GM04503 (cell line): ENCODE measurements around the gene HMCN2.

ENCODE experiments used
- DNase-seq: peaks from one replicate; pipeline ENCODE4 v3.0.0-alpha.2; 2012; ENCODE audit warnings: low read depth

Gene HMCN2

DNA sequence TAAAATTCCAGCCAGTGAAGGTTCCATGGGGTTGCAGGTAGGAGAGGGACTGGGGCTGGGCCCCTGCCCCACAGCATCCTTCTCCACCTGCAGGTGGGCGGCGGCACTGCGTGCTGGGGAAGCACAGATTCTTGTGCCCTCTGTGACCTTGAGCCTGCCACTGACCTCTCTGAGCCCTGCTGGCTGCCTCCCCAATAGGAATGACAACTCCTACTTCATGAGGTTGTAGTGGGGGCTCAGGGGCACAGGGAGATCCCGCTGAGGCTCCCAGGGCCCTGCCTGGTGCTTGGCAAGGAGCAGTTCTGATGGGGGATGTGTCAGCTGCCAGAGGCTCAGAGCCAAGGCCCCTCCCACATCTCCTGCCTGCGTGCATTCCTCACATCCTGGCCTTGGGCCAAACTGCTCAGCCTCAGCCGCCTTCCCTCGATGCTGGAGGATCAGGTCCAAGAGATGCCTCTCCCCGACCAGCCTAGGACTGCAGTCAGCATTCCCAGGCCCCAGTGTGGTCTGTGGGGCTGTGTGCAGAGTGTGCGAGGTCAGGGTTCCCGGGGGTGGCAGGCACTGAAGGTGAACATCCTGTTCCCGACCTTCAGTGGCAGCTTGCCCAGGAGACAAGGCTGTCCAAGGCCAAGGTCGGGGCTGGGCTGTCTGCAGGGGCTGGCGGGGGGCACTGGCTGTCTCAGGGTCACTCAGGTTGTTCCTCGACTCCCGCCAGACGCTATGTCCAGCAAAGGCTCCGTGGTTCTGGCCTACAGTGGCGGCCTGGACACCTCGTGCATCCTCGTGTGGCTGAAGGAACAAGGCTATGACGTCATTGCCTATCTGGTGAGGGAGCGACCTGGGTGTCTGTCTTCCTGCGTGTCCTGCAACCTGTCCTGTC lies 186.2 kb downstream of the HMCN2 start:
- peak; percentile 69 for DNase-seq

DNA sequence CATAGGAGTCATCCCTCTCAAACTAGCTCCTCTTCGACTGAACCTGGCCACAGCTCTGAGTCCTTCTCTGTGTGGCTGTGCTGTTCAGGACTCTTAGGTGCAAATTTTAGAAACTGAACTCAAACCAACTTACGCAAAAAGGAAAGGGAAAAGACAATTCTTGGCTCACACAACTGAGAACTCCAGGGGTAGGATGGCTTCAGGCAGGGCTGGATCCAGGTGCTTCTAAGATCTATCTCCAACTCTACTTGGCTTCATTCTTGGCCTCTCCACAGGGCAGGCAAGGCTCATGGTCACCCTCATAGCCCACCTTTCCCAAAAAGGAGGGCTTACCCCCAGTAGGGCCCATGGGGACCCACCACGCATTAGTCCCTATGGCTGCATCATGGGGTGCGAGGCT lies 187.3 kb downstream of the HMCN2 start:
- no peak for DNase-seq

DNA sequence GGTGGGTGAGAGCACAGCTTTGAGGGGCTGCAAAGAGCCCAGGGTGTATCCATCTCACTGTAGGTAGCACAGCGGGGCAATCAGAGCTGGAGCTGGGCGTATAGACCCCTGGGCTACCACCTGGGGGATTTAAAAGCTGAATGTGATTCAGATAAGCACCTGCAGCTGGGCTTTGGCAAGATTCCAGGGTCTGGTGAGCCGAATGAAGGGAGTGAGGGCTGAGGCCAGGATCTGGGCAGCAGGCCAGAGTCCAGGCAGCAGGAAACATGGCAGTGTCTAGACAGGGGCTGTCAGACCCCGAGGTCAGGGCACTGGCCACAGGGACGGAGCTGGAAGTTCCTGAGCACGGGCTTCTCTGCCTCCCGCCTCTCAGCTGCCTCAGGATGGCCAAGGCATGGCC lies 187.9 kb downstream of the HMCN2 start:
- DNase-seq = no peak

DNA sequence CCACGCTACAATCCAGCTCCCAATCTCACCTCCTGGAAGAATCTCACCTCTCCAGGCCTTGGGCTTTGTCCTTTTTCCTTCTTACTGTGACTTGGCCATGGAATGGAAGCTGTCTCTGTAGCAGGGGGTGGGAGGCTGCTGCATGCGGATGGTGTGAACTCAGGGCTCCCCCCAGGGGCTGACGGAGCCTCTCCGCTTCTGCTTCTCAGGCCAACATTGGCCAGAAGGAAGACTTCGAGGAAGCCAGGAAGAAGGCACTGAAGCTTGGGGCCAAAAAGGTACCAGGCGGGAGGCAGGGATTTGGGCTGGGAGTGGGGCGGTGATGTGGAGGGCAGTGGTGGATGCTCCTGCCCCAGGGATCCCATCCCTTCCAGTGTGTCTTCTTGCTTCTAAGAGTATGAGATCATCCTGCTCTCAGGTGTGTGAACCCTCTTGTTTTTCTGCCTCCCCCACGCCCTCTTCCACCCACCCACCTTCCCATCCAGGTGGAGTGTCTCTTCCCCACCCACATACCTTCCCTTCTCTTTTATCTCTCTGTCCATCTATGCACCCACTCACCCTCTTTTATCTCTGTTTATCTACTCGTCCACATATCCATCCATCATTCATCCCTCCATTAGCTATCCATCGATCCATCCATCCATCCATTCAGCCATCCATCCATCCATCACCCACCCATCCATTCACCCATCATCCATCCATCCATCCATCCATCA lies 188.7 kb downstream of the HMCN2 start:
- no peak for DNase-seq

DNA sequence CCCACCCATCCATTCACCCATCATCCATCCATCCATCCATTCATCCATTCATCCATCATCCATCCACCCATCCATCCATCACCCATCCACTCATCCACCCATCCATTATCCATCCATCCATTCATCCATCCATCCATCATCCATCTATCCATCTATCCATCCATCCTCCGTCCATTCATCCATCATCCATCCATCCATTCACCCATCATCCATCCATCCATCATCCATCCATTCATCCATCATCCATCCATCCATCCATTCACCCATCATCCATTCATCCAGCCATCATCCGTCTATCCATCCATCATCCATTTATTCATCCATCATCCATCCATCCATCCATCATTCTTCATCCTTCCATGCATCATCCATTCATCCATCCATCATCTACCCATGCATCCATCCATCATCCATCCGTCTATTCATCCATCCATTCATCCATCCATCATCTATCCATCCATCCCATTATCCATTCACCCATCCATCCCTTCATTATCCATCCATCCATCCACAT lies 189.3 kb downstream of the HMCN2 start:
- DNase-seq = no peak

DNA sequence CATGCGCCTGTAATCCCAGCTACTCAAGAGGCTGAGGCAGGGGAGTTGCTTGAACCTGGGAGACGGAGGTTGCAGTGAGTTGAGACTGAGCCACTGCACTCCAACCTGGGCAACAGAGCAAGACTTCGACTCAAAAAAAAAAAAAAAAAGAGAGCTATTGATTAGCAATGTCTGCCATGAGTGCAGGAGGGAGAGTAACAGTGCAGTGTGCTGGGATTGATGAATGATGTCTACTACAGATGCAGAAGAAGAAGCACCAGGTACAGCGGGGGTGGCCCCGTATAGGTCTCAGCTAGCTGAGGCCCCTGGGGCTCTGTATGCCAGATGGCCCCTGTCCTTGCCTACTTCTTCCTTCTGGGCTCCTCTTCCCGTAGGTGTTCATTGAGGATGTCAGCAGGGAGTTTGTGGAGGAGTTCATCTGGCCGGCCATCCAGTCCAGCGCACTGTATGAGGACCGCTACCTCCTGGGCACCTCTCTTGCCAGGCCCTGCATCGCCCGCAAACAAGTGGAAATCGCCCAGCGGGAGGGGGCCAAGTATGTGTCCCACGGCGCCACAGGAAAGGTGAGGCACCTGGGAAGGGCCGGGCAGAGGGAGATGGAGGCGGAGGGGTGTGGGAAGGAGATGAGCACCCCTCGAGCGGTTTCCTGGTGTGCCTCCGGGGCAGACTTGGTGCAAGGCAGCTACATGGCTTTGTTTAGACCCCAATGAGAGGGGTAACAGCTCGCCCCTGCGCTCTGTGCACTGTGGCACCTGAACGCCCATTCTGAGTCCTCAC lies 192.7 kb downstream of the HMCN2 start:
- no peak for DNase-seq

DNA sequence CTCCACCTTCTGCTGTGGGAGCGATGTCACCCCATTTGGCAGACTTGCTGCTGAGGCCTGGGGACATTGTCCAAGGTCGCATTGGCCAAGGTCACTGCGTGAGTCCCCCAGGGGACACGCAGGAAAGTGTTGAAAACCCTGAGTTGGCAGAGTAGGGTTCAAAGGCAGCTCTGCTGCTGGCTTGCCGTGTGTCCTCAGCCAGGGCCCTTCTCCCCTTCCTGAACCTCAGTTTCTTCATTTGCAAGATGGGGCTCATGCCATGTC lies 193.2 kb downstream of the HMCN2 start:
- DNase-seq = no peak

DNA sequence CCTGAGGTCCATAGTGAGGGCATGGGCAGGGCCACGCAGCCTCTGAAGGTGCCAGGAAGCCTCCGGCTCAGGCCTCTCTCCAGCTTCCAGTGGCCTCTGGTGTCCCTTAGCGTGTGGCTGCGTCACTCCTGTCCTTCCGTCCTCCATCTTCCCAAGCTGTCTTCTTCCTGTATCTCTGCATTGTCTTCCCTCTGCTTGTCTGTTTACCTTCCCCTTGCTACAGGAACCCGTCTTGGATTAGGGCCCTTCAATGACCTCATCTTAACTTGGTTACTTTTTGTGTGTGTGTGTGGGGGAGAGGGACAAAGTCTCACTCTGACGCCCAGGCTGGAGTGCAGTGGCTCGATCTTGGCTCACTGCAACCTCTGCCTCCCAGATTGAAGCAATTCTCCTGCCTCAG lies 193.6 kb downstream of the HMCN2 start:
- DNase-seq = no peak

DNA sequence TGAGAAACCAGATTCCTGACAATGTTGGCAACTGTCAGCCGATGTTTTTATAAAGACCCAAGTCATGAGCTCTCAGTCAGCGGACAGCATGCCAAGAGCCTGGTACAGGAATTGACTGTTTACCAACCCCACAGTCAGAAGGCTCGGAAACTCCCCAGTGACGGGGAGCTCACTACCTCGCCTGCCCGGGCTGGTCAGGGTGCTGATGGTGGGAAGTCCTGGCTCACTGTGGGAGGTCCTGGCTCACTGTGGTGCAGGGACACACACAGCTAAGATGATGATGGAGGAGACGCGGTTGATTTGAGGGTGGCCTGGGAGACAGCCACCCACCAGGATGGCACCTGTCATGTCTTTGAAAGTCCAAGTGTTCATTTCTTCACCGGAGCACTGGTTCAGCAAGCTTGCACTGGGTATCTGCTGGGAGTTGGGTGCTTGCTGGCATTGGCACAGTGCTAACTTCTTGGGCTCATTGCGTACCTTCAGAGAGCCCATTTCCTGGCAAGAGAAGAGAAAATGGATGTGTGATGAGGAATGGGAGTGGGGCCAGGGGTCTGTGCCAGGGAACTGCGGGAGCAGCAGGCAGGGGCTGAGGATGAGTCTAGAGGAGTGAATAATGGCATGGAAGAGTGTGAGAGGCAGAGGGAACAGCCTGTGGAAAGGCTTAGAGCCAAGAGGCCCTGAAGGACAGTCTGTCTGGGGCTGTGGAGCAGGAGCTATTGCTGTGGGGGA lies 194.5 kb downstream of the HMCN2 start:
- DNase-seq = no peak

DNA sequence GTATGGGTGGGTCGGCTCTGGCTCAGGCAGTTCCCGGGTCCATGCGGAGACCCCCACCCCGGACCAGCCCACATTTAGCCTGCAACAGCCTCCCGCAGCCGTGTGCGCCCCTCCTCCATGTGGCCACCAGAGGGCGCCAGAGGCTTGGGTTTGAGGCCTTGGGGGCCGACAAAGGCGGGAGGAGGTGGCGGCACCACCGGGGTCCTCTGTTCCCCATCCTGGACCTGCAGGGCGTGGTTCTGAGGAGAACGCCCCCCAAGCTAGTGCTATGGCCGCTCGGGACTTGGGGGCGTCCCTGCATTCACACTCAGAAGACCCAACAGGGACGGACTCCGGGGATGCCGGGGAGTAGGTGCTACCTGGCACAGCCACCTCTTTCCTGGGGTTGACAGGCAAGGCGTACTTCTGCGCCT lies 195.7 kb downstream of the HMCN2 start:
- no peak for DNase-seq

DNA sequence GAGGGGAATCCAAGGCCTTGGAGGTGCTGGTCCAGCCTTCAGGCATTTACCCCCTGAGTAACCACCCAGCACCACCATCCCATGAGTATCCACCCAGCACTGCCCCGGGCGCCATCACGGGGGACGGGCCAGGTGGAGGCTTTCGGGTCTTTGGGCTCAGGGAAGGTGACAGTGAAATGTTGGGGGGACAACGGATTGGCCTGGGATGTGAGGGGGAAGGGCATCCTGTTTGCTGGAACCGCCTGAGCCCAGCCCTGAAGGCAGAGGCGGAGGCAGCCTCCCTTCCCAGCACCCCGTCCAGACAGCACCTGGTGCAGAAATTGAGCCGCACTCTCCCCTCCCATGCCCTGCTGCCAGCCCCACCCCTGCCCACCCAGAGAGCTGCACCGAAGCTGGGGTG lies 196.2 kb downstream of the HMCN2 start:
- DNase-seq = no peak

DNA sequence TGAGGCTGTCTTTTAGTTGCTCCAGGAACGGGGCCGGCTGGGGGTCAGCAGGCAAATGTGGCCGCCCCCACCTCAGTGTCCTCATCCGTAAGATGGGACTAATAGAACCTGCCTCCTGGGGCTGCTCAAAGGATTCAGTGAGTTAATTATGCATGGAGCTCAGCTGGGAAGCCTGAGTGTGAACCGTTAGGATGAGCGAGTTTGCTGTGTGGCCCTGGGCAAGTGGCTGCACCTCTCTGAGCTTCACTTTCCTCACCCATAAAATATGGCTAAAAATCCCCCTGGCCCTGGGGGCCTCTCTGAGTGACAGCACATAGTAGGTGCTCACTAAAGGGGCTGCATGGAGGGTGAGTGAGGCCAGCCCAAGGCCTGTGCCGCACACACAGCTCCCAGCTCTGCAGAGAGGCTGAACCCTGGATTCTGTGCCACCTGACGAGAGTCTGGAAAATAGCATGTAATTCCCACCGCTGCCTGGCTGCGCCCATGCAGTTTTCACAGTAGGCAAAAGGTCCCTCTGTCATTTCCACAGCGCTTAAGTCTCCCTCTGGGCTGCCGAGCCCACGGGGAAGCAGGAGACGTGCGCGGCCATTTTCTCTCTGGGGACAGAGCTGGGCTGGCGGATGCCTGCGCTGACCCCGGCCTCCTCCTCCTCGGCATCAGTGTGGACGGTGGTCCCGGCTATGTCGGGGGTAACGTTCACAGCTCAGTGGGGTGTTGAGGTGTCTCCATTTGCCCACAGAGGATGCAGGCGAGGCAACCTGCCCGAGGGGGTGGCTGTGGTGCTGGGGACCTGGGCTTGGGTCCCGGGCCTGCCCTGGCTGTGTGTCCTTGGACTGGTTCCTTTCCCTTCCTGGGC lies 197.4 kb downstream of the HMCN2 start:
- DNase-seq = no peak

DNA sequence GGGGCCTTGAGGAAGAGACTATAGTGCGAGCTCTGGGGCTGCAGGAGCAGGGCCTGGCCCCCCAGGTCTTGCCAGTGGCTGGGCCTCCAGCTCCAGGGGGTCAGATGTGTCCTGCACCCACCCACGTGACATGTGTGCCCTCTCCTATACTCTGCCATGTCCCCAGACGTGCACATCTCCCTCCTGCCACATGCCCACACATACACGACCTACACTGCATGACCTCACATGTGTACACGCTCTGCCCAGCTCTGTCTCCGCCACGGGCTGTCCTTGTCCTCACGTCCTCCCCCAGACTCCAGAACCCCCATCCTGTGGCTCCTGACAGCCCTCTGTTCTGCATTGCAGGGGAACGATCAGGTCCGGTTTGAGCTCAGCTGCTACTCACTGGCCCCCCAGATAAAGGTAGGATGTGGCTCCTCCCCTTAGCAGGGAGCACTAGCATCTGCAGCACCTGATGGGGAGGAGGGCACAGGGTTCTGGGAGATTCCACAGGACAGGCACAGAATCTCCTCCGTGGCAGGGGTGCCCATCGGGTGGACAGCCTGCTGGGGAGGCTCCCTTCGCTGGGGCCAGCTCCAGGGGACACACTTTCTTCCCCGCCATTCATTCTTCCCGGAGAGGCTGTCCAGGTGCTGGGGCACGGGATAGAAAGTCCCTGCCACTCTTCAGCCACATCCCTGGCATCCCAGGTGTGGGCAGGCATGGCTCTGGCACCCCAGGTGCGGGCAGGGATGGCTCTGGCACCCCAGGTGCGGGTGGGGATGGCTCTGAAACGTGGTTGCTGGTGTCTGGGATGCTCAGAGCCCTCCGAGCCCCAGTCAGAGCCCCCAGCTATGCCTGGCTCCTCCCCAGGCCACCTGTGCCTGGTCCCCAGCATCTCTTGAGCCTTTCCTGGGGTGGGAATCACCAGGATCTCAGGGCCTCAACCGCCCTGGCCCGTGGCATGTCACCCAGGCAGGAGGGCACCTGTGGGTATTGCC lies 198.5 kb downstream of the HMCN2 start:
- no peak for DNase-seq

DNA sequence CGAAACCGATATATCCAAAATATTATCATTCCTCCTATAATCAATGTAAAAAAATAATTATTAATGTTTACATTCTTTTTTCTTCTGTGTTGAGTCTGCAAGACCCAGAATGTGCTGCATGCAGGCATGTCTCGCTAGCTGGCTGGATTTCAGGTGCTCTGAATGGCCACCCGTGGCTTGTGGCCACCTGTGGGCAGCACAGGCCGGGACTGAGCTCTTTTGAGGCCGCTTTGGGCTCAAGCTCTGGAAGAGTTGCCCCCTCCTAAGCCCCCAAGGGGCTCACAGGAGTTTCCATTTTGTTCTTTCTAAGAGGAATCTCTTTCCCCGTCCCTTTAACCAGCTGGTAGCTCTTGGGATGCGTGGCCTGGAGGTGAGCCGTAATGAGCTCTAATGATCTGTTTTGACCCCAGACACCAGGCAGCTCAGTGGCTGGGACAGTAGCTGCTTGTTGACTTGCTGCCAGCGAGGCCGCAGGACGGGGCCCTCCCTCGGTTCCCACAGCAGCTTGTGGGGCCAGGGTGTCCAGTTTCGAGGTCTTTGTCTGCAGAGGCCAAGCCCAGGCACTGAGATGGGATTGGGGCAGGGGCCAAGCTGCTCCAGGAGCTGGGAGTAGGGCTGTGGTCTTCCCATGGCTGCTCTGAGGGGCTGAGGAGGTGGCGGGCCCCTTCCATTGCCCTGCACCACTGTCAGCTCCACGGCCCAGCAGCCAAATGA lies 200.0 kb downstream of the HMCN2 start:
- DNase-seq = no peak

DNA sequence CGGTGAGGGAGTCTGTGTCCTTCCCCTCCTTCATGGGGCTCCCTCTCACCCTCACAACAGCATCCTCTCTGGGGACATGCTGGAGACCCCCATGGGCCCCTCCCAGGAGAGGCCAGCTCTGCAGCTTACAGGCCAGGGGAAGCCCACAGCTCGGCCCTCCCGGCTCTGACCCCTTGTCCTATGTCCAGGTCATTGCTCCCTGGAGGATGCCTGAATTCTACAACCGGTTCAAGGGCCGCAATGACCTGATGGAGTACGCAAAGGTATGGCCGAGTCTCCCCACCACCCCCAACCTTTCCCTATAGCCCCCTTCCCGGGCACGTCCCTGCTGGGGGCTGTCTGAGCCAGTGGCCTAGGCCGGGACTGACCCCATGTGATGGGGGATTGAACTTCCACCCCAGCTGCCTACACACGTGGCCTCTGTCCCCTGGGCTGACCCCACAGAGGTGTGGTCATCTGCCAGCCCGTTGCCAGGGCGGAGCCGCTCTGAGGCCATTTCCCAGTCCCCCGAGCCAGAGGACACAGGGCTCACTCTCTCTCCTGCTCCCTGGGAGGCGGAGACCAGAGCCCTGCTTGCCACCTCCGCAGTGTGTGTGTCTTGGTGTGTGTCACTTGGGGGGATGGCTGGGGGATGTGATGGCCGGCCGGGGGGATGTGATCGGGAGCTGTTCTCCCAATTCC lies 201.1 kb downstream of the HMCN2 start:
- no peak for DNase-seq

DNA sequence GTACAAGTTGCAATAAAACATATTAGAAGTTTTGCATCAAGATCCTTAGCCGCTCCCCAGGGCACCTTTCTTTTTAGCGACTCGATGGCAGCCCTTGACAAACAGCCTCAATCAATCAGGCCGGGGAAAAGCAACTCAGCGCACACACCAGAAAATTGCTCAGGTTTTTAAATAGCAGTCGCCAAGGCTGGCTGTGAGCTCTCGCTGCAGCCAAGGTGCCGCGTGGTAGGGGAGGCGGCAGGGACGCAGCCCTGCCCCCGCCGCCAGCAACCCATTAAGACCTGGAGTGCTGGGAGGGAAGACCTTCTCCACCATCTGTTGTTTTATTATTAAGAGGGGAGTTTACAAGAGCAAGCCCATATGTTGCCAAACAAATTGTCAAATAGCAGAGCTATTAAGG lies 201.8 kb downstream of the HMCN2 start:
- DNase-seq = no peak

DNA sequence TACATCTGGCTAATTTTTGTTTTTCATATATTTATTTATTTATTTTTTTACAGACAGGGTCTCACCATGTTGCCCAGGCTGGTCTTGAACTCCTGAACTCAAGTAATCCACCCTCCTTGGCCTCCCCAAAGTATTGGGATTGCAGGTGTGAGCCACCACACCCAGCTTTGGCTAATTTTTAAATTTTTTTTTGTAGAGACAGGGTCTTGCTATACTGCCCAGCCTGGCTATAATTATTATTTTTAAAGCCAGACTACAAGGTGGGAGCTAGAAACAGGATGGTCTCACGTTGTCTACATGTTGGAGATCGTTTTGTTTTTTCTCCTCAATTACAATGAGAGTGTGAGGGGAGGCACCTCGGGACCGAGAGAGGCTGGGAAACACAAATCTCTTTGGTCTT lies 203.0 kb downstream of the HMCN2 start:
- no peak for DNase-seq

DNA sequence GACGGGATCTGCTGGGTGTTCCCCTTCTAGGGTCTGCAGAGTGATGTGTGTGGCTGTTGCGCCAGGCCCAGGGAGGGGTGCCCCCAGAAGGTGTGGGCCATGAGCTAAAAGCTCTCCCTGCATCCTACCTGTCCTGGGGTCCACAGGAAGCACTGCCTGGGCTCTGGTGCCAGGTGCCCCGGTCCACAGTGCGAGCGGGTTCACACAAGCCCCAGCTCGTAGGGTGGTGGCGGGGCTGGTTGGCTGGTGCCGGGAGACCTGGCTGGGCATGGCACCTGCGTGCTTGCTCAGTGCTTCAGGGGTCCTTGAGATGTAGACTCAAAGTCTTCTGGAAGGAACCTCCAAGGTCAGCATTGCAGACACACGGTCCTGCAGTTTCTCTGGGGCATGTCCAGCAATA lies 204.7 kb downstream of the HMCN2 start:
- DNase-seq = no peak

DNA sequence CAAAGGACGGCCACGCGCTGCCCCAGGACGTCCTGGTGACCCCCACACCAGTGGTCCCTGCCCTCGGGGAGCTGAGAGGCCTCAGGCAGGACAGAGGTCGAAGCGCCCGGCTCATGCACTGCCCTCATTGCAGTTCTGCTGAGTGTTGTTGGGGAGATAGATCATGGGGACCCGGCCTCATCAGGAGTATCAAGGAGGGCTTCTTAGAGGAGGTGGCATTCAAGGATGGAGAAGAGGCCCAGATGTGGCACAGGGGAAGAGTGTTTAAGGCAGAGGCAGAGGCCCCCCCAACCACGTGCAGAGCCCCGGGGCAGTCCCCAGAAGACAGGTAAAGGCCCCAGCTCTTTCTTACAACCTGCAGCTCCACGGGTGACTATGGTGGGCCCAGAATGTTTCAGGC lies 205.4 kb downstream of the HMCN2 start:
- DNase-seq = no peak
